Measurements from ENCODE around the gene EXOSC7.
A peak's percentile ranks its signal among the peaks of the same experiment; 100 is the strongest.
"Not testable (repeated sequence)": the region's sequence is repeated elsewhere in the genome, so short reads cannot be mapped to it uniquely, and the experiment has no call there.

The EXOSC7 gene

DNA sequence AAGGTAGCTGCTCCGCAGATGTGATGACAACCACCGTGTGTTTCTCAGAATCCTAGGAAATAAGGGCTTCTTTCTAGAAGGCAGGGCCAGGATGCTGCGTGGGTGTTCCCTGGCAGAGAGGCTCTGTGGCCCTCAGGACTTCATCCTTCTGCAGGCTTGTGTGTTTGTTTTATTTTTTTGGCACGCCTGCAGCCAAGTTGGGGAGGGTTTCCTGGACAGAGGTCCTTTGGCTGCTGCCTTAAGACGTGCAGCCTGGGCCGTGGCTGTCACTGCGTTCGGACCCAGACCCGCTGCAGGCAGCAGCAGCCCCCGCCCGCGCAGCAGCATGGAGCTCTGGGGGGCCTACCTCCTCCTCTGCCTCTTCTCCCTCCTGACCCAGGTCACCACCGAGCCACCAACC lies 50.0 kb downstream of the EXOSC7 start, which contains the start of gene CLEC3B:
Gene CLEC3B (plus strand): TSS at position 266 of the 400 bp plus-strand sequence. CDS start 60 bp downstream, at position 326.
- DNase-seq, result no peak

DNA sequence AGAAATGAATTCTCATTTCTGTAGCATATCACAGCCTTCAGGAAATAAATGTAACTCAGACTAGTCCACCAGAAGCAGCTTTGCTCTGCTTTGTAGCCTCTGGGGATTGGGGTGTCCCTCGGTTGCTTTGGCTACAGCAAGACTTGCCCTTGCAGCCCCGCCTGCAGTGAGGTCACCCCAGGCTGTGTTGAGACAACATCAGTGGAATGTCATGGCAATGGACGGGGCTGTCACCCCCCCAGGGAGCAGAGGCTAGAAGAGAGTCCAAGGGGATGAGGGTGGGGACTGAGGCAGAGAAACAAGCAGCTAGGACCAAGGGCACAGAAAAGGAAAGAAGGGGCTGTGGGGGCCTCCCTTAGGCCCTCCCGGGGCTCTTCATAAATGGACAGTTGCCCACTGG lies 50.9 kb downstream of the EXOSC7 start:
- DNase-seq, result no peak

GRCh38 chr3:45027441-45027840 lies 51.4 kb downstream of the EXOSC7 start:
- no peak for DNase-seq

DNA sequence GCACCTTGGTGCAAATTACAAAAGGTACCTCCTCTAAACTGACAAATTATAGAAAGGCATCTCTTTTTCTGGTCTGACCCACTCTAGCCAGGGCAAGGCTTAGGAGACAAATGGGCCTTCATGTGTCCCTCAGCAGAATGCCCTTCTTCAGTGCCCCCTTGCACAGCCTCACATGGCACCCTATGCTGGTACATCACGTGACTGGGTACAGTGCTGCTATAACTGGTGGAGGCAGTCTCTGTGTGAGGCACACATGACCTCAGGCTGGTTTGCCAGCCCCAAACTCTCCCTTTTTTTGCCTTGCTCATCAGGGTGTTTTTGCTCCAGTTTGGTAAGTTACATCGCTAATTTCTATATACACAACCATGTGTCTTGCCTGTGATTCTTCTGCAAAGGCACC lies 53.2 kb downstream of the EXOSC7 start:
- DNase-seq, result no peak

- no peak for DNase-seq
Observed at GRCh38 chr3:45029661-45030060, 53.6 kb downstream of the EXOSC7 start.

DNA sequence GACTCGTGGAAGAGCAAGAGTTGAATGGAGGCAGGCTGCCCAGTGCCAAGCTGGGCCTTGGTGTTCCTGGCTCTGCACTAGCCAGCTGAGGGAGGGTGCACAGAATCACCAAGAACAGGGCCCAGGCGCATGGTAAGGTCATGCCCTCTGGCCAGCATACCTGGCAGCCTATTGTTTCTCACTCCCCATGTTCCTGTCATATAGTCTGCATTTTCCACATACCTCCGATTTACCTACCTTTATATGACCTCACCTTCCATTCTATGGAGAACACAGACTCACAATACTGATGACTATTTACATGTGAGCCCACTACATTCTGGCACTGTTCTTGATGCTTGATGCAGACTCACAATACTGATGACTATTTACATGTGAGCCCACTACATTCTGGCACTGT lies 55.5 kb downstream of the EXOSC7 start:
- no peak for DNase-seq

DNA sequence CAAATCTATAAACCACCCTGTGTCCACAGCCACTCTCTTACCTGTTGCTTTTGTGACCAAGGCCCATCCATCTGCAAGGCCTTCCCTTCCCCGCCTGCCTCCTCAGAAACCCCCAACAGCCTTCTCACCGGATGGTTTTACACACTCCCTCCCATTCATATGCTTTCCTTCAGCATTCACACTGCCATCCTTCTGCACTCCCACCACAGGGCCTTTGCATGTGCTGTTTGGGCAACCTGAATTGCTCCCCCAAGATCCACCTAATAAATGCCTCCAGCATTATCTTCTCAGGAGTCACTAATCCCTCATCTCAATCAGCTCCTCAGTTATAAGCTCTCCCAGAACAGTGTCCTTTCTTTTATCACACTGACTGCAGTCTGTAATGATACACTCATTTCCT lies 56.1 kb downstream of the EXOSC7 start:
- DNase-seq, result no peak

GRCh38 chr3:45033791-45034190 lies 57.7 kb downstream of the EXOSC7 start:
- no peak for DNase-seq

DNA sequence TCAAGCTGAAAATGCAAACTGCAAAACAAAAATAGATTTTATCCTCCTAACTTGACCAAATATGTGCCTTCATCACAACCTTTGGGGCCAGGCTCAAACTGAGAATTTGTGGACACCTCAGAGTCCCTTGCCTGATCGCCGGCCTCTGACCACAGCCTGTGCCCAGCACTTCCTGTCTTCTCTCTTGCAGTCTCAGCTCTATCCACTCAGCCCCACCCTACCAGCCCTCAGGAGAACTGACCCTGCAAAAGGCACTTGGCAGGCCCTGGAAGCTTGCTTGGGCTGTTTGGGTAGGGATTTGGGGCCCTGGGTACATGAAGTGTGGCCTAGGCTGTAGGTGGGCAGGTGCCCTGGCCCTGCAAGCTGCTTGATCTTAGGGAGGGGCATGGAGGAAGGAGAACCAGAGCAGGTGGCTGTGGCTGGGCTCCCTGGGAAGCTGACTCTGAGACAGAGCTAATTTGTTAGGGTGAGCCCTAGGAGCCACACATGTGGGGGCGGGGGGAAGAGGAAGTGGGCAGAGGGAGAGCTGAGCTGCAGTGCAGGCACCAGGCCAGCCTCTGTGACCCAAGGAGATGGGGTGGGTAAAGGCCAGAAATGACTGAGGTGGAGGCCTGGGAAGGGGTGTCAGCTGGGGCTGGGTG lies 58.7 kb downstream of the EXOSC7 start:
- DNase-seq, result no peak

DNA sequence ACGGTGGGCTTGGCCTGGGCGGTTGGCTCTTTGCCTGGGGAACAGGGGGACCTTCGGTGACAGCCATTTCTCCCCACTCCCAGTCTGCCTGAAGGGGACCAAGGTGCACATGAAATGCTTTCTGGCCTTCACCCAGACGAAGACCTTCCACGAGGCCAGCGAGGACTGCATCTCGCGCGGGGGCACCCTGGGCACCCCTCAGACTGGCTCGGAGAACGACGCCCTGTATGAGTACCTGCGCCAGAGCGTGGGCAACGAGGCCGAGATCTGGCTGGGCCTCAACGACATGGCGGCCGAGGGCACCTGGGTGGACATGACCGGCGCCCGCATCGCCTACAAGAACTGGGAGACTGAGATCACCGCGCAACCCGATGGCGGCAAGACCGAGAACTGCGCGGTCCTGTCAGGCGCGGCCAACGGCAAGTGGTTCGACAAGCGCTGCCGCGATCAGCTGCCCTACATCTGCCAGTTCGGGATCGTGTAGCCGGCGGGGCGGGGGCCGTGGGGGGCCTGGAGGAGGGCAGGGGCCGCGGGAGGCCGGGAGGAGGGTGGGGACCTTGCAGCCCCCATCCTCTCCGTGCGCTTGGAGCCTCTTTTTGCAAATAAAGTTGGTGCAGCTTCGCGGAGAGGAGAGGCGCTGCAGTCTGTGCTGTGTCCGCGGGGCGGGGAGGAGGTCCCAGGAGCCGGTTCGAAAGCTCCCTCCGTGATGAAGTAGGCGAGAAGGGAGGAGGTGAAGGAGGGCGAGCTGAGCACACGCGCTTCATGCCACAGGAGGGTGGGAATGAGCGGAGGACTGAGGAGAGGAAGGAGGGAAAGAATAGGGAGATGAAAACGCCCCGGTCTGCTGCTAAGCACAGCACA lies 59.6 kb downstream of the EXOSC7 start:
- no peak for DNase-seq

DNA sequence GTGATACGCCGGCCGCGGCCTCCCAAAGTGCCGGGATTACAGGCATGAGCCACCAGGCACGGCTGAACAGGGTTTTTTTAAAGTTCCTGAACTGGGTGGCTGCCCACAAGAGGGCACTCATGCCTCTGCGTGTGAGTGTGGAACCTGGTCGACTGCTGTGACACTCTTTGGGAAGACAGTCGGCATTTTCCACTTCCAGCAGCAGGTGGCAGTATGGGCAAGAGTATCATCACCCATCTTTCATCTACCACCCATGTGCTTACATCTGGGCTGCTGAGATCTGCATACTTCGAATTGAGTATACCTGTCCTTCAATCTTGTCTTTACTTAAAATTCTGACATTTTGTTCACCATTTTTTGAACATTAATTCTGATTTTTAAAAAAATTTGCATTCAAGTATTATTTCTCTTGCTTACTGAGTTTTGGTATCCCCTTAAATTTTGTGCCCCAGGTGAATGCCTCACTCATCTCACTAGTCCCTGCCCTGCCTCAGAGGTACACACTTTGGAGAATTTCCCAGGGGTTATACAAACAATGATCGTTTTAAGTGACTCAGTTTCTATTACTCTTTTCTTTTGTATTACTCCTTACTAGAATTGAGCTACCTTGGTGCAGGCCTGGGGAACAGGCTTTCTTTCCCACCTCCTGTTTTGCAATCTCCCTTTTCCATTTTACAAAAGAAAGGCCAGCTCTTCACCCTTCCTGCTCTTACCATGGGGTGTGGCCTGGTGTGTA lies 61.8 kb downstream of the EXOSC7 start:
- peak; percentile 66 for DNase-seq

DNA sequence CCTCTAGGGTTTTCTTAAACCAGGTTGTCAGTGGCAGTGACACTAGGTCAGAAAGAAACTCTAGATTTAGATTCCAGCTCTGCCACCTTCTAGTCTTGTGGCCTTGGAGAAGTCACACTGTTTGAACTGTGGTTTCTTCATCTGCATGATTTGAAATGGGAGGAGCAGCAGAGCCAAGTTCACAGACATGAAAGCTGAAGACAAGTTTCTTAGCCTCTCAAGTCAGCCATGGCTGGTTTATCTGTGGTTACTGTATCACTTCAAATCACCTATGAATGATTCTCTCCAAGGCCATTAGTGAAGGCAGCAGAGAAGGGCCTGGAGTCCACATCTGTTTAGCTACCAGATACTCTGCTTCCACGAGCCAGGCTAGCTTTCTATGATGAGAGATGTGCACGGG lies 65.6 kb downstream of the EXOSC7 start:
- DNase-seq, result no peak

DNA sequence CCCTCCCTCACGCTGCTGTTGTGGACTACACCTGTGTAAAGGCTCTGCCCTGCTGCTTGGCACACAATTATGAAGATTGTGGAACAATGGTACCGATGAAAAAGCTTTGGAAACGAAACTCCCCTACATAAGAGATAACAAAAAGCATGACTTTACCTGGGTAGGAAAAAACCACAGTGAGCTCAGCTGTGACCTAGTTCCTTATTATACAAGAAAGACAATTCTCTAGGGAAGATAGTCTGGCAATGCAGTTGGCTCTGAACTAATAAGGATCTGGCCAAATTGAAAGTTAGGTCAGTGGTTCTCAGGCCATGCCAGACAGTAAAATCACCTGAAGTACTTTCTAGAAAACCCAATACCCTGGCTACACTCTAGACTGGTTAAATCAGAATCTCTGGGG lies 66.1 kb downstream of the EXOSC7 start:
- no peak for DNase-seq

DNA sequence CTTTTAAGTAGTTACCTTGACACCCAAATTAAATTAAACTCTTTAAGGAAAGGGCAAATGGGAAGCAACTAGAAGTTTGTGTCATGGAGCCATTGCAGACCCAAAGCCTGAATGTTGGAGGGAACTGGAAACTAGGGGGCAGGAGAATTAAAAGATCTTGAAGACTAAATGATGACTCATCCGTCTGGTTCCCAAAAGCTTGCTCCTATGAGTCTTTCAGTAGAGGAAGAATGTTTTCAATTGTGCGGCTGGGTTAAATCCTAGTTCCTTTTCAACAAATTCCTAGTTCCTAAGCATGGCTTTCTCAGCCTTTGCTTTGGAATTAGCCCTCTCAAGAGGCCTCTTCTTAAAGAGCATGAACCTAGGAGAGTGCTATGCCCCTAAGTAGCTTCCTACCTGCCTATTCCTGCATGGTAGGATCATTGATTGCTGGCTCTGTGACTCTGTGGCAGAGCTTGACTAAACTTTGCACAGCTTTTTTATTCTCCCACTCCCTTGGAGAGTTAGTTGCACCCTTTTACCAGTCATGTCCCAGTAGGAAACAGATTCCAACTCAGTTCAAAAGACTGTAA lies 67.8 kb downstream of the EXOSC7 start:
- DNase-seq, result no peak

DNA sequence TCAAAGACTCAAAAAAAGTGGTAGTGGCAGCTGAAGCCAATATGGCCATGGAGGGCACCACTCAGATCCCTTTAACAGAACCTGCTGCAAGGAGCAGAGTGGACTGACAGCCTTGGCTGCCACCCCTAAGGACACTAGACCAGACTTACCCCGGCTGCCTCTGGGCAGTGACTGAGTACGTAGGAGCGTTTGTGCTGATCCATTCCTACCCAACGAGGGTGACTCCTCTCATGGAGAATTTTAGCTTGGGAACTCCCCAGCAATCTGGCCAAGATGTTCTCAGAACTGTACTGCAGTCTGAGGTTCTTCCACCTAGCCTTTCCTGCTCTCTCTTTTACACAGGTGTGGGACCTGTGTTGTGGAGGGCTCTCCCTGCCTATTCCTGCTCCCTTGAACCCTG lies 72.2 kb downstream of the EXOSC7 start:
- DNase-seq, result no peak

- no peak for DNase-seq
Observed at GRCh38 chr3:45049807-45050206, 73.8 kb downstream of the EXOSC7 start.

DNA sequence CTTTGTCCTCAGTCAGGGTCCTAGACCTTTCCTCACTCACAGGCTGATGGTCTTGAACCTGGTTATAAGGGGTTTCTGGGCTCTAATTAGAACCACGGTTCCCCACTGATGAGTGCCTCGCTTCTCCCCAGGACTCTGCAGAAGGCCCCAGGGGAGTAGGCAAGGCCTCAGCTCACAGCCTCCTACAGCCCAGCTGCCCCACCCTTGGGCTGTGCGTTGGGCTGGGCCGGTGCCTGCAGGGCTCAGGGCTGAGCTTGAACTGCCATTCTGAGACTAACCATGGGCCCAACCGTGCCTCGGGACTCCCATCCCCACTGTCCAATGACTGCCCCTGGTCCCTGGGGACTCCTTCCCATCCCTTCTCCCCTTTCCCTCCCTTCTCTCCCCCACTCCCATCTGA lies 75.6 kb downstream of the EXOSC7 start:
- no peak for DNase-seq

DNA sequence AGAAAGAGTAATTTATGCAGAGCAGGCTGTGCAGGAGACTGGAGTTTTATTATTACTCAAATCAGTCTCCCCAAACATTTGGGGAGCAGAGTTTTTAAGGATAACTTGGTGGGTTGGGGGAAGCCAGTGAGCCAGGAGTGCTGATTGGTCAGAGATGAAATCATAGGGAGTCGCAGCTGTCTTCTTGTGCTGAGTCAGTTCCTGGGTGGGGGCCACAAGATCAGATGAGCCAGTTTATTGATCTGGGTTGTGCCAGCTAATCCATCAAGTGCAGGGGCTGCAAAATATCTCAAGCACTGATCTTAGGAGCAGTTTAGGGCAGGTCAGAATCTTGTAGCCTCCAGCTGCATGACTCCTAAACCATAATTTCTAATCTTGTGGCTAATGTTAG lies 77.8 kb downstream of the EXOSC7 start:
- not testable (repeated sequence) for DNase-seq

DNA sequence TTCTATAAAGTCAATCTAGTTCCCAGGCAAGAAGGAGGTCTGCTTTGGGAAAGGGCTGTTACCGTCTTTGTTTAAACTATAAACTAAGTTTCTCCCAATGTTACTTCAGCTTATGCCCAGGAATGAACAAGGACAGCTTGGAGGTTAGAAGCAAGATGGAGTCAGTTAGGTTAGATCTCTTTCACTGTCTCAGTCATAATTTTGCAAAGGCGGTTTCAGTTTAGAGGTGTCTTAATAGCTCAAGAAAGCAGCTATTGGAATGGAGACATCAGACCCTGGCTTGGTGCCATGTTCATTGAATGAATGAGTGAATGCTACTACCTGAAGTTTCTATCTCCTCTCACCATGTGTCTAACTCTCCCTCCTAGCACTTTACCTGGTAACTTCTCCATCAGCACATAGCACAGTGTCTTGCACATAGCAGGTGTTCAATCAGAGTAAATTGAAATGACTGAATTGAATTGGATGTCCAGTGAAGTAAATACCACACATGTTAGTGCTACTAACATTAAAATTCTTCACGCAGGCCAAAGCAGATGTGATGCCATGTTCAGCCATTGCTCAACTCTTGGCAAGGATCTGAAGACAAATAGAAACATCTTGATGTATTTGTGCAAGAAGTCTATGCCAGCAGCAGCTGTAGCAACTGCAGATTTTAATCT lies 78.3 kb downstream of the EXOSC7 start:
- DNase-seq, result no peak

GRCh38 chr3:45055032-45055410 lies 79.0 kb downstream of the EXOSC7 start:
- no peak for DNase-seq

DNA sequence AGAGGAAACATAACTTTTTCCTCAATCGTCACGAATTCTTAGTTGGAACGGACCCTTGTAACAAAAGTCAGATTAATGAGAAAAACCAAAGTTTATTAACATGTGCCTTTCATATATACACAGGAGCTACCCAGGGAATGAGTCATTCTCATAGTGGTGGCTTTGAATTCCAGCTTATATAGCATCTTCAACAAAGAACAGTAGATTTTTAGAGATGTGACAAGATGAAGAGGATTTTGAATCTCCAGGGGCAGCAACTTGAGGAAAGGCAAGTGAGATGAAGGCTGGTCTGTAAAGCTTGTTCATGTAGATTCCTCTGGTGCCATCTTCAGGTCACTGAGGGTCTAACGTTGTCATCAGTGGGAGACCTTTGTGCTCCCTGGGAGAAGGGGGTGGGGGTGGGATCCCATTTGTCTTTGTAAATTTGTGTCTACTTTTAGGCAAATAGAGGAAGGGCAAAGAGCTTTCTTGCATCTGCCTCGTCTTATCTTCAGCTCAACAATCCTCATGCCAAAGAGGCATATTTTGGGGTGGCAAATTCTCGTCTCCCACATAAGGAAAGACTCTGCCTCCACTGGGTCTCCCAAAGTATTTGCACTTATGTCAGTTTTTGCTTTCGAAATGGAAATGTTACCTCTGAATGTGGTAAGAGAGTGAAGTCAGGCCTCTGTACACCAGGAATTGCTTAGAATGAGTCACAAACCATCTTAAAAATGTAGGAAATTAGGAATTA lies 79.5 kb downstream of the EXOSC7 start:
- DNase-seq, result no peak

- DNase-seq, result no peak
Observed at GRCh38 chr3:45056608-45057301, 80.7 kb downstream of the EXOSC7 start.
